Left lung (tissue), 10 donors: ENCODE measurements around the gene SLC5A1. TPM values are rescaled to one million over a fixed set of nuclear protein-coding genes. Genes with fewer than 3 reads are reported as not detected.
"Not testable (repeated sequence)": the region's sequence is repeated elsewhere in the genome, so short reads cannot be mapped to it uniquely, and the experiment has no call there.

ENCODE experiments used
- ATAC-seq: fragments of 200-7000 bp; cut with Tn5 transposase; one replicate; pipeline ENCODE4 v1.9.1; 2020; ENCODE audit warnings: moderate library complexity
- DNase-seq, 4 donors: peaks; one replicate each; pipeline ENCODE4 v3.0.0-alpha.2; 2013 to 2020
- H3K27ac ChIP-seq, 2 donors: fragments of 200-600 bp; sonication (generic) in 1 of 2; one replicate each; pipeline versions ENCODE4 v1.5.0 to v1.8.0; 2020 to 2021
- H3K27me3 ChIP-seq, 2 donors: fragments of 200-600 bp; sonication (generic) in 1 of 2; one replicate each; pipeline versions ENCODE4 v1.5.0 to v1.8.0; 2020 to 2021
- H3K36me3 ChIP-seq, 2 donors: fragments of 200-600 bp; sonication (generic) in 1 of 2; one replicate each; pipeline versions ENCODE4 v1.5.0 to v1.8.0; 2020 to 2021
- H3K4me1 ChIP-seq, 2 donors: fragments of 200-600 bp; one replicate each; pipeline ENCODE4 v1.8.0; 2021
- H3K4me3 ChIP-seq, 2 donors: fragments of 200-600 bp; sonication (generic) in 1 of 2; one replicate each; pipeline versions ENCODE4 v1.5.0 to v1.8.0; 2020 to 2021; ENCODE audit warnings: mild to moderate bottlenecking in 1 of 2
- H3K9me3 ChIP-seq, 2 donors: fragments of 200-600 bp; sonication (generic) in 1 of 2; one replicate each; pipeline versions ENCODE4 v1.5.0 to v1.8.0; 2020 to 2021
- CTCF ChIP-seq, 2 donors: fragments of 200-600 bp; sonication (generic) in 1 of 2; IDR thresholded peaks; one replicate each; pipeline versions ENCODE4 v1.5.0 to v1.8.0; 2021; ENCODE audit warnings: antibody characterized with exemption in 2 of 2
- intact Hi-C, 2 donors: fragments of 100-400 bp; cut with DNase I; formaldehyde crosslinking; loops; one replicate each; pipeline versions ENCODE4 v1.11.2 to v1.14.2; 2022
- polyA plus RNA-seq, 6 donors: library from polyadenylated mRNA; unstranded; fragments of 120-200 nt; gene quantifications; one replicate each; pipeline ENCODE4 v1.2.1, GENCODE V29; 2013; ENCODE audit not compliant: insufficient read length in 6 of 6
- total RNA-seq, 2 donors: library from RNA; stranded (reverse); fragmentation: NEBNext Ultra II Directional; extraction: Animal tissue kit (Norgen Biotek cat#: 25700); gene quantifications; one replicate each; pipeline ENCODE4 v1.2.1, GENCODE V29; 2021
- donor health status: DM: no; HTN: yes; CAD: no.
- donor health status: DM: no; HTN: no; CAD: no.

Gene SLC5A1
- total and polyA plus RNA-seq, 8 donors = 0.26 to 1.1 (median 0.50) TPM

DNA sequence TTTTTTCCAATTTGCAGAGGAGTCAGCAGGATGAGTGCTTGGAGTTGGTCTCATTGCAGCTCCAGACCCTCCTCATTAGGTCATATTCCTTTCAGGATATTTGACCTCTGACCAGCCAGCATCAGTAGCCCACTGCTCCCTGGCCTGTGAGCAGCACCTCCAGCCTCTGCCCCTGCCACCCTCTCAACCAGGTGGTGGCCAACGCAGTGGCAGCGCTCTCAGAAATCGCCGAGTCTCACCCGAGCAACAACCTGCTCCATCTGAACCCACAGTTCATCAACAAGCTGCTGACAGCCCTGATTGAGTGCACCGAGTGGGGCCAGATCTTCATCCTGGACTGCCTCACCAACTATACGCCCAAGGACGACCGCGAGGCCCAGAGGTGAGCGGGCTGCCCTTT lies 89.1 kb downstream of the SLC5A1 start:
- Histone ChIP-seq H3K36me3 (no peaks in the 10 kb centered on the region), H3K27me3 (peaks cover 0 to 5% of the 10 kb centered on the region in 2 donors), H3K9me3 (no peaks in the 10 kb centered on the region), H3K4me1 (no peaks in the 10 kb centered on the region), H3K4me3 (no peak overlapping the region), H3K27ac (no peak overlapping the region)
- no peak for ATAC-seq
- intact Hi-C loops = no loop called here
- no peak for DNase-seq
- no peak for TF ChIP-seq CTCF (IDR thresholded peaks at IDR 0.05)

DNA sequence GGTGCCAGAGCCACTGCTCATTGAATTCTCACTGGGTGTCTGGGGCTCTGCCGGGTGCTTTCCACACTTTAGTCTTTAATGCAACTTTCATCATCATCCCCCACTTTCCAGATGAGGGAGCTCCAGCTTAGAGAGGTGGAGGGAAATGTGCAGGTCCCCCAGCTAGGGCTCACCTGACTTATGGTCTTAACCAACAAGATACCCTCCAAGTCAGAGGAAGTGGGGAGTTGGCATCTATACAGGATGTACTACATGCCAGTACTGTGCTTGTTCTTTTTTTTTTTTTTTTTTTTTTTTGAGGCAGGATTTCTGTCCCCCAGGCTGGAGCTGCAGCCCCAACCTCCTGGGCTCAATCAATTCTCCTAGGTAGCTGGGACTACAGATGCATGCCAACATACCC lies 89.7 kb downstream of the SLC5A1 start:
- Histone ChIP-seq H3K4me1 (peaks cover 0 to 6% of the 10 kb centered on the region in 2 donors), H3K27me3 (peaks cover 0 to 5% of the 10 kb centered on the region in 2 donors), H3K36me3 (no peaks in the 10 kb centered on the region), H3K9me3 (no peaks in the 10 kb centered on the region), H3K4me3 (no peak overlapping the region), H3K27ac (no peak overlapping the region)
- DNase-seq = no peak
- no peak for TF ChIP-seq CTCF (IDR thresholded peaks at IDR 0.05)
- ATAC-seq = no peak
- intact Hi-C loops = no loop called here

DNA sequence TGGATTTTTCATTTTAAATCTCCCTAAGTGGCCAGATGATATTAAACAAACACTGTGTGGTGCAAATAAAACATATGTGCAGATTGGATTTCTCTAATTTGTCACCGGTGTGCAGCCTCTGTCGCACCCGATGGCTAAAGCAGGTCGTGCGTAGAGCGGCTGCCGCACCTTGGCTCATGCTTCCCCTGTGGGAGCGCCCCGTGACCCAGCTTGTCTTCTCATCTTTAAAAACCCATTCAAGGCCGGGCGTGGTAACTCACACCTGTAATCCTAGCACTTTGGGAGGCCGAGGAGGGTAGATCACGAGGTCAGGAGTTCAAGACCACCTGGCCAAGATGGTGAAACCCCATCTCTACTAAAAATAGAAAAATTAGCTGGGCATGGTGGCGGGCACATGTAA lies 91.7 kb downstream of the SLC5A1 start:
- H3K27me3 ChIP-seq, DNase-seq, H3K4me3 ChIP-seq, ATAC-seq, H3K36me3 ChIP-seq, H3K9me3 ChIP-seq, H3K27ac ChIP-seq, intact Hi-C loops: not testable (repeated sequence)
- H3K4me1 ChIP-seq = peaks cover 0 to 12% of the 10 kb centered on the region in 2 donors

GRCh38 chr22:32135958-32136357 lies 92.9 kb downstream of the SLC5A1 start:
- H3K27ac ChIP-seq, intact Hi-C loops, DNase-seq, ATAC-seq, H3K9me3 ChIP-seq, H3K4me3 ChIP-seq, H3K27me3 ChIP-seq, H3K36me3 ChIP-seq: not testable (repeated sequence)
- peaks cover 0 to 12% of the 10 kb centered on the region in 2 donors for H3K4me1 ChIP-seq

GRCh38 chr22:32136881-32137280 lies 93.8 kb downstream of the SLC5A1 start:
- H3K9me3 ChIP-seq, H3K4me3 ChIP-seq, intact Hi-C loops, DNase-seq, H3K27me3 ChIP-seq, H3K36me3 ChIP-seq, ATAC-seq, H3K27ac ChIP-seq: not testable (repeated sequence)
- H3K4me1 ChIP-seq = peaks cover 0 to 12% of the 10 kb centered on the region in 2 donors

DNA sequence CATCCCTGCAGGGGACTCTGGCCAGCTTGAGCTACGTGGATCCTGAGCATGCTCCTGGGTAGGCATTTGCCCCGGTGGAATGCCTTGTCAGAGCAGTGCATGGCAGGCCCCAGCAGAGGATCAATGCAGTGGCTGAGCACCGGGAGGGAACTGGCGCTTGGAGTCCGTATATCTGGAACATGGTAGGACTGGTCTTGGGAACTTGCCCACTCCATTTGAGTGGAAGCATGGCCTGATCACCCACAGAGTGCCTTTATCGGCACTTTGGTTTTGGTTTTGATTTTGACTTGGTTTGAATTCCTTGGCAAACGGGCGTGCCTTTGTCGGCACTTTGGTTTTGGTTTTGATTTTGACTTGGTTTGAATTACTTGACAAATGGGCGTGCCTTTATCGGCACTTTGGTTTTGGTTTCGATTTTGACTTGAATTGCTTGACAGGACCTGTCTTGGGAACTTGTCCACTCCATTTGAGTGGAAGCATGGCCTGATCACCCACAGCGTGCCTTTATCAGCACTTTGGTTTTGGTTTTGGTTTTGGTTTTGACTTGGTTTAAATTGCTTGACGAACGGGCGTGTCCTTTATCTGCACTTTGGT lies 94.8 kb downstream of the SLC5A1 start:
- DNase-seq, H3K36me3 ChIP-seq, intact Hi-C loops, H3K9me3 ChIP-seq, H3K27me3 ChIP-seq: not testable (repeated sequence)
- peaks cover 0 to 12% of the 10 kb centered on the region in 2 donors for H3K4me1 ChIP-seq
- peak overlapping the region in 1 of 2 donors; percentile 45 for H3K4me3 ChIP-seq
- ATAC-seq = peak; percentile 51
- H3K27ac ChIP-seq = peak overlapping the region in 1 of 2 donors; percentile 81

DNA sequence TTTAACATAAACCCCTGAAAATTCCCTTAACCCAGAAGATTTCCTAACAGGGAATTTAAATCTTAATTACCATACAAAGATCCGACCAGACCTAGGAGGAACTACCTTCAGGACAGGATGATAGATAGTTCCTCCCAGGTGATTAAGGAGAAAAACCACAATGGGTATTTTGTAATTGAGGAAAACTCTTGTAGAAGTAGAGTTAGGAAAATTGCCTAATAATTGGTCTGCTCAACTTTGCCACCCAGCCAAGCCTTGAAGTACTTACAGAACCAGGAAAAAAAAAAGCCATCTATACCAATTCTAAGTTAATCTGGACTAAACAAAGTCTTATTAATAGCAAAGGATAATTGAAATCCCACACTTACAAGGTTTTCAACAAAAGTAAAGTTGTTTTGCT lies 95.5 kb downstream of the SLC5A1 start:
- H3K27me3 ChIP-seq, H3K36me3 ChIP-seq, ATAC-seq, DNase-seq, intact Hi-C loops, H3K9me3 ChIP-seq: not testable (repeated sequence)
- peak overlapping the region in 1 of 2 donors; percentile 81 for H3K27ac ChIP-seq
- H3K4me1 ChIP-seq = peaks cover 0 to 12% of the 10 kb centered on the region in 2 donors
- H3K4me3 ChIP-seq = peak overlapping the region in 1 of 2 donors; percentile 45

DNA sequence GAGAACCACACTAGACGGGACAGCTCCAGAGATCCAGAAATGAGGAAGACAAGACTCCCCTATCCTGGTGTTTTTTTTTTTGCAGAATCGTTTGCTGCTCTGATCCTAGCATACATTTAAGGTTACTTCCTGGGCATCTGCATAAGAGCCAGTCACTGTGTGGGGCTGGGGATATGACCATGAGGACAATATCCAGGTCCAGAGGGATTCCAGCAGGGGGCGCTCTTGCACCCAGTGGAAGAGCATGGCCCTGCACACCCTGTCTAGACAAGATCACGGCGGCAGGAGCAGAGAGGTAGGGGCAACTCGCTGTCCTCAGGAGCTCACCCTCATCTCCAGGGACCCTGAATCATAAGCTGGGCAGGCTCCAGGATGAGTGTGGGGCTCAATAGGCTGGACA lies 97.6 kb downstream of the SLC5A1 start:
- H3K9me3 ChIP-seq, H3K27ac ChIP-seq, H3K4me3 ChIP-seq, intact Hi-C loops, H3K27me3 ChIP-seq, H3K36me3 ChIP-seq, DNase-seq: not testable (repeated sequence)
- ATAC-seq = peak; percentile 80
- peaks cover 0 to 19% of the 10 kb centered on the region in 2 donors for H3K4me1 ChIP-seq
- TF ChIP-seq CTCF (IDR thresholded peaks at IDR 0.05) = peak; percentile 21 to 28
